OCI-LY7 (cell line): ENCODE measurements around the gene SPIRE2. TPM values are rescaled to one million over a fixed set of nuclear protein-coding genes. Genes with fewer than 3 reads are reported as not detected.
"Not testable (repeated sequence)": the region's sequence is repeated elsewhere in the genome, so short reads cannot be mapped to it uniquely, and the experiment has no call there.

Source experiments
- BruUV-seq: library from RNA; stranded (reverse); fragments of 400-500 nt; replicated peaks from 2 replicates; lab custom pipeline; 2021; lab: Mats Ljungman, UMichigan
- CTCF ChIA-PET: fragments of 300-600 bp; sonication (Branson Sonifier 250); formaldehyde crosslinking; loops from one replicate; lab custom pipeline; 2022; ENCODE audit warnings: antibody characterized with exemption; ENCODE audit not compliant: unreplicated experiment; lab: Charles Lee
- POLR2A ChIA-PET: fragments of 300-600 bp; sonication (Branson Sonifier 250); formaldehyde crosslinking; loops from one replicate; lab custom pipeline; 2022; ENCODE audit warnings: antibody characterized with exemption; lab: Charles Lee
- DNase-seq: peaks from one replicate; pipeline ENCODE4 v3.0.0-alpha.2; 2015; ENCODE audit warnings: low spot score
- H2AFZ ChIP-seq: fragments of 200-600 bp; sonication (generic), shearing (Covaris generic); 2 replicates; pipeline ENCODE4 v1.6.1; 2014; ENCODE audit warnings: mild to moderate bottlenecking, antibody characterized with exemption, low read length, moderate library complexity
- H3K27ac ChIP-seq: fragments of 200-600 bp; sonication (generic); 2 replicates; pipeline ENCODE4 v1.5.1; 2014; ENCODE audit warnings: mixed run types, low read depth, mild to moderate bottlenecking, moderate library complexity, low read length, inconsistent platforms; ENCODE audit not compliant: poor library complexity, severe bottlenecking
- H3K36me3 ChIP-seq: fragments of 200-600 bp; sonication (generic); 2 replicates; pipeline ENCODE4 v1.6.1; 2014; ENCODE audit warnings: mild to moderate bottlenecking, antibody characterized with exemption, low read length, moderate library complexity, mixed read lengths; ENCODE audit not compliant: insufficient read depth
- H3K4me1 ChIP-seq: fragments of 200-600 bp; sonication (generic); 2 replicates; pipeline ENCODE4 v1.5.1; 2014; ENCODE audit warnings: mild to moderate bottlenecking, low read length; ENCODE audit not compliant: insufficient read depth, poor library complexity, severe bottlenecking
- H3K4me2 ChIP-seq: fragments of 200-600 bp; sonication (generic); 2 replicates; pipeline ENCODE4 v1.6.1; 2014; ENCODE audit warnings: mild to moderate bottlenecking, low read length
- H3K4me3 ChIP-seq: fragments of 200-600 bp; sonication (generic); 2 replicates; pipeline ENCODE4 v1.5.1; 2014; ENCODE audit warnings: mild to moderate bottlenecking, low read depth, low read length; ENCODE audit not compliant: poor library complexity, severe bottlenecking
- H3K79me2 ChIP-seq: fragments of 200-600 bp; sonication (generic); 2 replicates; pipeline ENCODE4 v1.6.1; 2016; ENCODE audit warnings: low read depth, mild to moderate bottlenecking, low read length, moderate library complexity, mixed read lengths; ENCODE audit not compliant: insufficient read depth
- H3K9me2 ChIP-seq: fragments of 200-600 bp; sonication (generic); 2 replicates; pipeline ENCODE4 v1.6.1; 2016; ENCODE audit warnings: mild to moderate bottlenecking, low read length, mixed read lengths; ENCODE audit not compliant: insufficient read depth
- H3K9me3 ChIP-seq: fragments of 200-600 bp; sonication (generic); 2 replicates; pipeline ENCODE4 v1.6.1; 2014; ENCODE audit warnings: mild to moderate bottlenecking, mixed run types, low read length, mixed read lengths
- H4K20me1 ChIP-seq: fragments of 200-600 bp; sonication (generic); 2 replicates; pipeline ENCODE4 v1.6.1; 2014; ENCODE audit warnings: mild to moderate bottlenecking, antibody characterized with exemption, low read length, moderate library complexity, mixed read lengths; ENCODE audit not compliant: insufficient read depth
- CTCF ChIP-seq: fragments of 200-600 bp; sonication (generic); conservative IDR thresholded peaks from 2 replicates; pipeline ENCODE4 v1.5.1; 2014; ENCODE audit warnings: mild to moderate bottlenecking, antibody characterized with exemption, low read length, moderate library complexity, mixed read lengths
- EZH2phosphoT487 ChIP-seq: fragments of 200-600 bp; sonication (generic); IDR thresholded peaks from 2 replicates; pipeline ENCODE4 v1.6.1; 2018; ENCODE audit warnings: low read depth, borderline replicate concordance, mild to moderate bottlenecking, mixed run types, antibody characterized with exemption, low read length, moderate library complexity, mixed read lengths
- intact Hi-C: fragments of 100-400 bp; cut with micrococcal nuclease; formaldehyde crosslinking; loops from one replicate; pipeline ENCODE4 v1.10.0; 2022; ENCODE audit not compliant: unreplicated experiment
- total RNA-seq, 2 experiments: library from RNA; depleted of rRNA in 1 of 2; stranded (reverse); fragments of >200 nt in 1 of 2; shearing (Covaris generic) in 1 of 2; gene quantifications; 2 replicates each; pipeline ENCODE4 v1.2.3, GENCODE V29; 2014 to 2022

SPIRE2 gene
- total RNA-seq, 2 experiments from 2014 or later = 7.1 to 48.5 TPM

- Histone ChIP-seq H3K4me1 (no peaks in the 10 kb centered on the region), H3K4me3 (no peak overlapping the region), H3K27ac (no peak overlapping the region), H3K9me2 (no peaks in the 10 kb centered on the region), H4K20me1 (no peaks in the 10 kb centered on the region), H3K36me3 (no peaks in the 10 kb centered on the region), H3K4me2 (no peak overlapping the region), H3K79me2 (no peaks in the 10 kb centered on the region), H3K9me3 (no peaks in the 10 kb centered on the region), H2AFZ (no peak overlapping the region)
- BruUV-seq = no TSS peak
- DNase-seq = no peak
- POLR2A ChIA-PET = interaction anchor here (1.0 kb wide), 1 partner anchor 8 kb away, joined by 6 read pairs; no protein-coding TSS in a partner anchor
- CTCF ChIA-PET = no interaction called here
- intact Hi-C loops = no loop called here
- no peak for TF ChIP-seq CTCF
- no peak for TF ChIP-seq EZH2phosphoT487
Observed at GRCh38 chr16:89829630-89830437, 1.6 kb downstream of the SPIRE2 start.

GRCh38 chr16:89831810-89832328 lies 3.6 kb downstream of the SPIRE2 start:
- POLR2A ChIA-PET = no interaction called here
- TF ChIP-seq CTCF = no peak
- no peak for TF ChIP-seq EZH2phosphoT487
- BruUV-seq = no TSS peak
- H3K4me1 ChIP-seq = peaks cover 2% of the 10 kb centered on the region
- CTCF ChIA-PET = no interaction called here
- H3K9me2 ChIP-seq = no peaks in the 10 kb centered on the region
- H3K9me3 ChIP-seq = no peaks in the 10 kb centered on the region
- no peaks in the 10 kb centered on the region; the same call in 1 of the 2 replicates for H3K36me3 ChIP-seq
- no peaks in the 10 kb centered on the region for H4K20me1 ChIP-seq
- no peak overlapping the region for H3K4me2 ChIP-seq
- no peak overlapping the region for H3K4me3 ChIP-seq
- no peak overlapping the region for H2AFZ ChIP-seq
- no peak for DNase-seq
- no peak overlapping the region for H3K27ac ChIP-seq
- intact Hi-C loops = no loop called here
- no peaks in the 10 kb centered on the region for H3K79me2 ChIP-seq

- H3K4me3 ChIP-seq, DNase-seq, H3K9me2 ChIP-seq, H3K4me2 ChIP-seq, H3K79me2 ChIP-seq, H3K27ac ChIP-seq, H3K36me3 ChIP-seq, BruUV-seq, POLR2A ChIA-PET, intact Hi-C loops, H2AFZ ChIP-seq, H3K9me3 ChIP-seq, CTCF ChIA-PET, H4K20me1 ChIP-seq: not testable (repeated sequence)
- H3K4me1 ChIP-seq = peaks cover 21% of the 10 kb centered on the region
Observed at GRCh38 chr16:89833664-89834363, 5.5 kb downstream of the SPIRE2 start.

GRCh38 chr16:89834813-89835363 lies 6.6 kb downstream of the SPIRE2 start:
- H4K20me1 ChIP-seq, H3K4me3 ChIP-seq, H3K9me2 ChIP-seq, DNase-seq, CTCF ChIA-PET, POLR2A ChIA-PET, intact Hi-C loops, H3K9me3 ChIP-seq, H3K79me2 ChIP-seq, H3K27ac ChIP-seq, BruUV-seq, H2AFZ ChIP-seq, H3K4me2 ChIP-seq, H3K36me3 ChIP-seq: not testable (repeated sequence)
- H3K4me1 ChIP-seq = peaks cover 32% of the 10 kb centered on the region
